Right renal pelvis (tissue), 4 donors: ENCODE results near the gene GNG13. TPM values are rescaled to one million over a fixed set of nuclear protein-coding genes. Genes with fewer than 3 reads are reported as not detected.
A peak's percentile ranks its signal among the peaks of the same experiment; 100 is the strongest.

Experiments used
- DNase-seq, 4 donors: peaks; one replicate each; pipeline ENCODE4 v3.0.0-alpha.2; 2013; ENCODE audit warnings: low read depth in 4 of 4, low spot score in 3 of 4, missing footprints in 1 of 4
- polyA plus RNA-seq, 4 donors: library from polyadenylated mRNA; unstranded; fragments of 120-200 nt; gene quantifications; one replicate each; pipeline ENCODE4 v1.2.1, GENCODE V29; 2013; ENCODE audit not compliant: insufficient read length in 4 of 4

GNG13 gene
- polyA plus RNA-seq, 4 donors = 0.18 to 0.37 (median 0.36) TPM; not detected in 1

DNA sequence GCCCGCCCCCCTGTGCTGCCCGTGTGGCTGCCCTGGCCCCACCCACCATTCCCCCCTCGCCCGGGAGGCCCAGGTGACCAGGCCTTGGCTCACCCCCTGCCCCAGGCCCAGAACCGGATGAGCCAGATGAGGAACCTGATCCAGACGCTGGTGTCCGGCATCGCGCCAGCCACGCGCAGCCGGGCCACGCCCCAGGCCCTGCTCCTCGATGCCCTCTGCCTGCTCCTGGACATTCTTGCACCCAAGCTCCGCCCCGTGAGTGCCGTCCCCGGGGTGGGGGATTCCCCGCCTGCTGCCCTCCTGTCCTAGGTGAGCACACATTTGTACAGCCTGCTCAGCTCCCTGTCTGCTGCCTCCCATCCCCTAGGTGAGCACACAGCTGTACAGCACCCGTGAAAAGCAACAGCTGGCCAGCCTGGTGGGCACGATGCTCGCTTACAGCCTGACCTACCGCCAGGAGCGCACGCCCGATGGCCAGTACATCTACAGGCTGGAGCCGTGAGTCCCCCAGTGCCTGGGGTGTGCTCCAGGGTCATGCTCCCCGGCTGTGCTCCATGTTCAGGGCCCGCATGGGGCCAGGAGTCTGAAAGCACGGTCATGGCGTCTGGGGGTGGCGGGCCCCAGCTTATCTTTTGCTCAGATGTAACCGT, 4.8 kb downstream of the GNG13 start:
- DNase-seq = no peak

DNA sequence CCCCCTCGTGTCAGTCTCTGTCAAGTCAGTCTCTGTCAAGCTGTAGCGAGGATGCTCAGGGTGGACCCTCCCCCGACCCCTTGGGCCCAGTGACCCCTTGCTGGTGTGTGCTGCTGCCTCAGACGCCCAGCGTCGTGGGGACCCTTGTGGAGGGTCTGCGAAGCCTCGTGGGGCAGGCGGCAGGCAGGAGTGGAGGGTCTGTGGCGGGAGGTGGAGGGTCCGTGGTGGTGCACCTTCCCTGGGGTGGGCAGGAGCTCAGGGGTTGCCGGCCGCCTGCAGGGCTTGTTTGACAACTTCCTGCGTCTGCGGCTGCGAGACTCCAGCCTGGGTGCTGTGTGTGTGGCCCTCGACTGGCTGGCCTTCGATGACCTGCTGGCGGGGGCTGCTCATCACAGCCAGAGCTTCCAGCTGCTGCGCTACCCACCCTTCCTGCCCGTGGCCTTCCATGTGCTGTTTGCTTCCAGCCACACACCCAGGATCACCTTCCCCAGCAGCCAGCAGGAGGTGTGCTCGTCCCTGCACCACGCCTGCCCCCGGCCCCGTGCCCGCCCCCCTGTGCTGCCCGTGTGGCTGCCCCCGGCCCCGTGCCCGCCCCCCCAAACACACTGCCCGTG, 5.6 kb downstream of the GNG13 start:
- DNase-seq = no peak

DNA sequence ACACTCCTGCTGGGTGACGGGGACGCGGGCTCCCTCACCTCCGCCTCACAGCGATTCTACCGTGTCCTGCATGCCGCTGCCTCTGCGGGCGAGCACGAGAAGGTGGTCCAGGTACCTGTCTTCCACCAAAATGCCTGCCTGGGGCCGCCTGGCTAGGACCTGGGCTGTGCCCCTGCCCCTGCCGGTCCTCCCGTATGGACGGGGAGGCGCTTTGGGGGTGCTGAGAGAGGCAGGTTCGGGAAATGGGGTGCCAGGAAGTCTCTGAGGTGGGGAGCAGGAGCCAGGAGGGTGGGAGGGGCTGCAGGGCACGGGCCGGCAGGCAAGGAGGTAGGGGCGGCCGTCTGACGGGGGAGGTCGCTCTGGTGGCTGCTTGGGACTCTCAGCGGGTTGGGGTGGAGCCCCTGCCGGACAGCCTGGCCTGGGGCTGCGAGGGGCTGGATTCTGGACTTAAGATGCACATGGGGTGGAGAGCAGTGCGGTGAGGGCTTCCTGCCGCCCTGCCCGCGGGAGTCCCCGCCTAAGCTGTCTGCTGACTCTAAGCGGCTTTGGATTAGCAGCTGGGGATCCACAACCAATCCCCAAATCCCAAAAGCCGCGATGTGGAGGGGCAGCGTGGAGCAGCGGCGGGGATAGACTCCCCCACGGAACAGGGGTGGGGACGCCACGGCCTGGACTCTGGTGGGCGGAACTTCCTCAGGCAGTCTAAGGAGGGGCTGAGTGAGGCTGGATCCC, 6.3 kb downstream of the GNG13 start:
- no peak for DNase-seq

DNA sequence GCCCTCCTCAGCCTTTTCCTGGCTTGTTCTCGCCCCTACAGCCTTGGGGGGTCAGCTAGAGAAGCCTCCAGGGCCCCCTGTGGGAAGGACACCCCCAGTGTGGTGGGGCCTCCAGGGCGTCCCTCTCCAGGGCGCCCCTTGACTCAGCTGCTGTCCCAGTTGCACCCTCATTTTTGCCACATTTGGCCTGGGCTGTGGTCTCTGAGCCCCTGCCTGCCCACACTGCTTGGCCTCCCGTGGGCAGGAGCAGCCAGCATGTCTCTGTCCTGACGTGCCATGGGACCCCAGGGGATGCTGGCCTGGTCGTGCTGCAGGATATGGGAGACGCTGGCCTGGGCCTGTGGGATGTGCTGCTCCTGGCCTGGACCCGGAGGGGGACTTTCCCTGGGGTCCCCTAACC, 7.1 kb downstream of the GNG13 start:
- DNase-seq = no peak

GRCh38 chr16:792221-792995, 8.1 kb downstream of the GNG13 start:
- DNase-seq = no peak

GRCh38 chr16:791131-791530, 9.4 kb downstream of the GNG13 start:
- DNase-seq = no peak

- DNase-seq = no peak
Observed at GRCh38 chr16:790086-790485, 10.4 kb downstream of the GNG13 start.

DNA sequence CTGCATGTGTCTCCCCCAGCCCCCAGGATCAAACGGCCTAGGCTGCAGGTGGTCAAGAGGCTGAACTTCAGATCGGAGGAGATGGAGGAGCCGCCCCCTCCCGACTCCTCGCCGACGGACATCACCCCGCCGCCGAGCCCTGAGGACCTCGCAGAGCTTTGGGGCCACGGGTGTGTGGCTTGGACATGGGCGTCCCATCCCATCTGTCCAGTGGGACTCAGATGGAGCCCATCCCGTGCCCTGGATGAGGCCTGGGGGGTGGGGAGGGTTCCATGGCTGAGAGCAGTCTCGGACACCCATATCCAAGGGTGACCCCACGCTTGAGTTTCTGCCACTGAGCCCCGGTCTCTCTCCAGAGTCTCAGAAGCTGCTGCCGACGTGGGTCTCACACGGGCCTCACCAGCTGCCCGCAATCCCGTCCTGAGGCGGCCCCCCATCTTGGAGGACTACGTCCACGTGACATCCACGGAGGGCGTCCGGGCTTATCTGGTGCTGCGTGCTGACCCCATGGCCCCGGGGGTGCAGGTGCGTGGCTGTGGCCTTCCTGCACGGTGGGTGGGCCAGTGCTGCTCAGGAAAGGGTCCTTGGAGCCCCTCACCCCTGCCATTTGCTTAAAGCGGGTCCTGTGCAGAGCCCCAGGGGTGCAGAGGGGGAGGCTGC, 11.2 kb downstream of the GNG13 start:
- DNase-seq = no peak

DNA sequence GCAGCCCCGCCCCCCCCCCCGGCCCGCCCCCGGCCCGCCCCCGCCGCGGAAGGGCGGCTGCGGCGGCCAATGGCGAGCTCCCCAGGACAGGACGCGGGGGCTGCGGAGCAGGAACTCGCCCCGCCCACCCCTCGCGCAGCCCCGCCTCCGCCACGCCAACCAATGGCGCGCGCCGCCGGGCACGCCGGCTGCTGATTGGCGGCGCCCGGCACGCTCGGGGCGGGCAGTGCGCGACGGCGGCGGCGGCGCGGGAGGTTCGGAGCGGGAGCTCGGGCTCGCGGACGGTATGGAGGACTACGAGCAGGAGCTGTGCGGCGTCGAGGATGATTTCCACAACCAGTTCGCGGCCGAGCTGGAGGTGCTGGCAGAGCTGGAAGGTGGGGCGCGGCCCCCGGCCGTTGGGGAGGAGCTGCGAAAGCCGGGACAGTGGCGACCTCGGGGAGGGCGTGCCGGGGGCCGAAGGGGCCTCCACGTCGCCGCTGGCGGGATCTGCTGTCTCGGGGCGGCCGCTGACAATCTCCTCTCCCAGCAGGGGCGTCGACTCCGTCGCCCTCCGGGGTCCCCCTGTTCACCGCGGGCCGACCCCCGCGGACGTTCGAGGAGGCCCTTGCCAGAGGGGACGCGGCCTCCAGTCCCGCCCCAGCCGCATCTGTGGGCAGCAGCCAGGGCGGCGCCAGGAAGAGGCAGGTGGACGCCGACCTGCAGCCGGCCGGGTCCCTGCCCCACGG, 12.0 kb downstream of the GNG13 start, which contains the start of gene CHTF18:
Gene CHTF18 (plus strand): TSS at position 222 of the 728 bp plus-strand sequence. CDS start 65 bp downstream, at position 287.
- DNase-seq = peak; percentile 80 to 85 (median 84)

DNA sequence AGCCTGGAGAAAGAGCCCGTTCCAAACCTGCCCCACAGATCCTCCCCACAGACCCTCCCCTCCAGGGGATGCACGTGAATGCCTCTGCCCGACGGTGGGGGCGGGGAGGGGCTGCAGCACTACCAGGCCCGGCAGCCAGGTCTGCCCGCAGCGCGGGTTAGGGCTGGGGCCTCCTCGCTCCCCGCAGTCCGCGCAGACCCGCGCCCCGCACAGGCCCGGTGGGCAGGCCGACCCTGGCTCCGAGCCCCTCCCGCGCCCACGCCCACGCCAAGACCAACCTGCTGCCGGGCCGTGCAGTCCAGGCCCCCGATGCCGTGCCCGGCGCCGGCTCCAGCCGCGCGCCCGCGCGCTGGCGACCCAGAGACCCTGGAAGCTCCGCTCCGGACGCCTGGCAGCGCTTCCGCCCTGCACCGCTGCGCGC, 12.5 kb downstream of the GNG13 start, which contains the start of gene RPUSD1:
Gene RPUSD1 (minus strand): TSS at position 404 of the 421 bp plus-strand sequence. CDS start 644 bp downstream, outside the sequence.
- no peak for DNase-seq

GRCh38 chr16:787321-787966, 13.1 kb downstream of the GNG13 start:
- DNase-seq = no peak

- DNase-seq = no peak
Observed at GRCh38 chr16:785563-786535, 14.7 kb downstream of the GNG13 start.

- no peak for DNase-seq
Observed at GRCh38 chr16:784431-784830, 16.1 kb downstream of the GNG13 start.

DNA sequence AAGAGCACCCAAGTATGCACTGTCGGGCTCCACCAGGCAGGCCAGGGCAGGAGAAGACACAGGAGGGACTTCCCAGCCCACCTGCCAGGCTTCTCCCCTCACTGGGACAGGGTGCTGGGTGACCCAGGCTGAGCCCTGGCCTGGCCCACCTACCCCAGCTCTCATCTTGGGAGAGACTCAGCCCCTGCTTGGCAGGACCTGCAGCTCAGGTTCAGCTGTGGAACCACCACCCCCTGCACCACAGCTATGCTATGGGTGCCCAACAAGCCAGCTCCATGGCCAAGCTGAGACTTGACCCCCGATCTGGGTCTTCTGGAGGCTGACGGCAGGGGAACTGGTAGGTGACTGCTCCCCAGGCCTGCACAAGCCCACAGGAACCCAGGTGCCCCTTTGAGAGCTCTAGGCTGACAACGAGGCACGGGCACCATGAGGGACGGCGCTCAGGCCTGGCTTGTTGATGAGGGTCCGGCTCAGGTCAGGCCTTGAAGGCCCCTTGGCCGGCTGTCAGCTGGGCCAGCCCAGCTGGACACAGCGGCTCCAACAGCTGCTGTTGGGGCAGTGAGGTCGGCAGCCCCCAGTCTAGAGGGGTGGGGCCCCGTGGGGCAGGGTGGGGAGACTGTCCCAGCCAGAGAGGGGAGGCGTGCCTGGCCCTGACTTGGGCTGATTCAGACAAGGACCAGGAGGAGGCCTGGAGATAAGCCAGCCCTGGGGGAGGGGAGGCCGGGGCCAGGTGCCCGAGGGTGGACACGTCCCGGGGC, 17.0 kb downstream of the GNG13 start:
- no peak for DNase-seq

DNA sequence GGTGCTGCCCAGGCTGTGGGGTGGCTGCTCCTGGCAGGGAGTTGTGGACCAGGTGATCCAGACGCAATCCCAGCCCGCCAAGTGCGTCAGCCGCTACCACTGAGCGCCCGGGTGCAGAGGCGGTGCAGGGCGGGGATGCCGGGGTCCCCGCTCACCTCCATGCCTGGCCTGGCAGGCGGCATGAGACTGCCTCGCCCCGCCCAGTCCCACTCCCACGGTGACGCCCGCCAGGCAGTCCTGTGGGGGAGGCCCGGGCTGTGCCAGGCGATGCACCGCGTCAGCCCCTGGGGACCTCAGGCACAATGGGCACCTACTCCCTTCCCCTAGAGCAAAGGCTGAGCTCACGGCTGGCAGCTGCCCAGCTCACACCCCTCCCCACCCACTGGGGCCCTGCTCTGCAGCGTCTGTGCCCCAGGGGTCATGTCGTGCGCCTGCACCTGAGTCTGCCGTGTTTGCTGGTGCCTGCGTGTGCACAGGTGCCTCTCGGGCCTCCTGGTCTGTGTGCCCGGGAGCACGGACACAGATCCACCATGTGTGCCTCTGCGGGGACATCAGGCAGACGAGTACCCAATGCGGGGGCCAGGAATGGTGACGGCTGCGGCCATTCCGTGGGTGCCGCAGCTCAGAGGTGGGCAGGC, 17.6 kb downstream of the GNG13 start:
- DNase-seq = no peak

DNA sequence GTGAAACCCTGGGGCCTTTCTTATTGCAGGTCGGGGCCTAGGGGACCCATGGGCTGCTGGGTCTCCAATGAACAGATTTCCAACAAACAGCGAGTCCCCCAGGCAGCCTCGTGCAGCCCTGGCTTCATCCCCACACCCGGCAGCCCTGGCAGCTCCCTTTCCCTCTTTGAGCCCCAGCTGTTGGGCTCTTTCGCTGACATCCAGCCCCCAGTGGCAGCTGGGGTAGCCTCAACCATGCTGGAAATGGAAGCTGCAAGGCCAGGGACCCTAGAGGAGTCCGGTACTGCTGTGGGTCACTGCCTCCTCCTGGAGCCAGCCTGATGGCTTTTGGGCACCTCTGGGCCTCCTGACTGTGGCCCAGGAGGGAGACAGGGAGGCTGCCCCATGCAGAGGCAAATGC, 18.3 kb downstream of the GNG13 start:
- DNase-seq = no peak
